ENCODE results near the gene ZCWPW1. TPM values are rescaled to one million over a fixed set of nuclear protein-coding genes. Genes with fewer than 3 reads are reported as not detected.
A peak's percentile ranks its signal among the peaks of the same experiment; 100 is the strongest.

ZCWPW1 gene
- total RNA-seq, 1 experiment from 2014 or later, result 1.1 TPM

DNA sequence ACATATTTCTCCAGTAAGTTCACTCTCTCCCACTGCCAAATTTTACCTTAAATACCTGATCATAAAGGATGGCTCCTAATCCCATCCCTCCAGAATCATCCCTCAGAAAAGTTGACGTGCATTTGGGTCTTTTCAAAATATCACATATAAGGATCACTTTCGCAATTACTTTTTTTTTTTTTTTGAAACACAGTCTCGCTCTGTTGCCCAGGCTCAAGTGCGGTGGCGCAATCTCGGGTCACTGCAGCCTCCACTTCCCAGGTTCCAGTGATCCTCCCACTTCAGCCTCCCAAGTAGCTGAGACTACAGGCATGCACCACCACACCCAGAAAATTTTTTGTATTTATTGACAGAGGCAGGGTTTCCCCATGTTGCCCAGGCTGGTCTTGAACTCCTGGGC is 17.4 kb downstream of the ZCWPW1 start:
- no peaks in the 10 kb centered on the region for H3K36me3 ChIP-seq
- H3K9me3 ChIP-seq (replicated peaks), result no peaks in the 10 kb centered on the region
- H3K4me3 ChIP-seq, result no peak overlapping the region
- H3K27ac ChIP-seq, result no peak overlapping the region
- H3K27me3 ChIP-seq, result no peaks in the 10 kb centered on the region; the same call in 1 of the 2 replicates
- no peak for DNase-seq
- H3K4me1 ChIP-seq, result no peaks in the 10 kb centered on the region

DNA sequence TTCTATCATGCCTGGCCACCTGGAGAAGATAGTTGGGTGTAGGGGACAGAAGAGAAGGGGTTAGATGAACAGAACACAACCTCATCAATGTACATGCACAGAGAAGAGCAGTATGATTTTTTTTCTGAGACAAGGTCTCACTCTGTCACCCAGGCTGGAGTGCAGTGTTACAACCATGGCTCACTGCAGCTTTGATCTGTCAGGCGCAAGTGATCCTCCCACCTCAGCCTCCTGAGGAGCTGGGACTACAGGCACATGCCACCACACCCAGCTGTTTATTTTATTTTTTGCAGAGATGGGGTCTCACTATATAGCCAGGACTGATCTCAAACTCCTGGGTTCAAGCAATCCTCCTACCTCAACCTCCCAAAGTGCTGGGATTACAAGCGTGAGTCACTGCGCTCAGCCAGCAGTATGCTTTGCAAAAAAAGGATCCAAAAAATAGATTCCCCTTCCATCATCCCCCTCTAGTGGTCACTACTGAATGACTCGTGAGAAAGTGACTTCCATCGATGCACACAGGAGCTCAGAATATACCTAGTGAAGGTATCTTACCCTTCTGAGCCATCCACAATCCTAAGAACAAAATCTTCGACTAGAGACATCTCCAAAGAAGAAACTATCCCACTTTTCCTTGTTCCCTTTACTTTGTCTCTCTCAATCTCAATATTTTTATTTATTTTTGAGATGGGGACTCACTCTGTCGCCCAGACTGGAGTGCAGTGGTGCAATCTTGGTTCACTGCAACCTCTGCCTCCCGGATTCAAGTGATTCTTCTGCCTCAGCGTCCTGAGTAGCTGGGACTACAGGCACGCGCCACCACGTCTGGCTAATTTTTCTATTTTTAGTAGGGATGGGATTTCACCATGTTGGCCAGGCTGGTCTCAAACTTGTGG is 21.0 kb downstream of the ZCWPW1 start:
- peaks cover 3% of the 10 kb centered on the region; the same call in 1 of the 2 replicates for H3K27me3 ChIP-seq
- no peaks in the 10 kb centered on the region for H3K9me3 ChIP-seq (replicated peaks)
- no peak overlapping the region for H3K27ac ChIP-seq
- DNase-seq, result peak; percentile 47 to 78
- H3K36me3 ChIP-seq, result no peaks in the 10 kb centered on the region
- H3K4me1 ChIP-seq, result no peaks in the 10 kb centered on the region
- no peak overlapping the region for H3K4me3 ChIP-seq

DNA sequence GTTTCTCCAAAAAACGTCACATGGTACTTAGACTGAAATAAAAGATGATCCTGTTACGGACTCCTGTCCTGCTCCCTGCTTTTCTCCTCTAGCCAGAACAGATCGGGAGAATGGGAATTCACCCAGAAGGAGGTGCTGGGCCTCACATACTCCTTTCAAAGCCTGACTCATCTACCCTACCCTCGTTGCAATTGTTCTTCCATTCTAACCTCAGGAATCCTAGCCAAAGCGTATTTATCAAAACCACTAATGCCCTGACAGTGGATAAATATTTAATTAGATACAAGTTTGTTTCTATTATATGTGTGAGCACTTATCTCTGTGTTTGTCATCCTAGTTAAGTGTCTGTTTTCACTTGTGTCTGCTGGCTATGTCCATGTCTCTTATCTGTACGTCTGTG is 21.7 kb downstream of the ZCWPW1 start:
- Histone ChIP-seq H3K9me3 (replicated peaks) (no peaks in the 10 kb centered on the region), H3K4me3 (no peak overlapping the region), H3K27me3 (peaks cover 3% of the 10 kb centered on the region; the same call in 1 of the 2 replicates), H3K4me1 (no peaks in the 10 kb centered on the region), H3K36me3 (no peaks in the 10 kb centered on the region), H3K27ac (no peak overlapping the region)
- no peak for DNase-seq

DNA sequence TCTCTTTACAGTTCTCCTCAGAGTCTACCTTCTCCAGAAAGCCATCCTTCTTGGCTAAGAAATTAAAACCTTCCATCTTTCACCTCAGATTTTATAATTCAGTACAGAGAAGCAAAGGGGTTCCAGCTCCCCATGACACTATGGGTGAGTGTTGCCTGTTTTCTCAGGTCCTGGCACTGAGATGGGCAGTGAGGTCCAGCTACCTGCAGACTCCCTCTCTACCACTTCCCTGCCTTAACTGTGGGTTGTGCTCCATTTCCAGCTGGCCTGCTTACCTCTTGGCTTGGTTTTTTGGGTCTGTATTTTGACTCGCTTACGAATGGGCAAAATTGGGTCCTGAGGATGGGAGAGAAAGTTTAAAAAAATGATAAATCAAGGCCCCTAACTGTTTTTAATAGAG is 26.3 kb downstream of the ZCWPW1 start:
- H3K36me3 ChIP-seq, result no peaks in the 10 kb centered on the region
- no peak overlapping the region for H3K4me3 ChIP-seq
- no peaks in the 10 kb centered on the region for H3K9me3 ChIP-seq (replicated peaks)
- no peak for DNase-seq
- no peak overlapping the region for H3K27ac ChIP-seq
- H3K27me3 ChIP-seq, result peaks cover 13% of the 10 kb centered on the region
- no peaks in the 10 kb centered on the region for H3K4me1 ChIP-seq

DNA sequence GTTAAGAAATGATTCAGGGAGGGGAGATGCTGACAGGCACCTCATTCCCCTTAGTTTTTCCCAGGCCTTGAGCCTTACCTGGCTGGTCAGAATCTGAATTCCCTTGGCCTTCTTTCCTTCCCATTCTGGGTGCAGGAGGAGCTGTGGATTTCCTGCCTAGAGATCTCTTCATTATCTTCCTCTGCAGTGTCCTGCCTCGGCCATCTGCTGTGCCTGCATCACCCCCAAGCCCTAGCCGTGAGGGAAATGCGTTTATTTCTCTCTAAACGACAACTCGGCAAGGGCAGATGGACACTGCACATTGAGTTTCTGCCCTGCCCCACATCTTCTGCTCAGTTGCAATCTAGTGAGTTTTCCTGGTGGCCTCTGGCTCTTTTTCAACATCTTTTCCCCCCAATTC is 26.7 kb downstream of the ZCWPW1 start:
- Histone ChIP-seq H3K27me3 (peaks cover 13% of the 10 kb centered on the region), H3K4me3 (no peak overlapping the region), H3K27ac (no peak overlapping the region), H3K36me3 (no peaks in the 10 kb centered on the region), H3K4me1 (no peaks in the 10 kb centered on the region), H3K9me3 (replicated peaks) (no peaks in the 10 kb centered on the region)
- DNase-seq, result no peak

DNA sequence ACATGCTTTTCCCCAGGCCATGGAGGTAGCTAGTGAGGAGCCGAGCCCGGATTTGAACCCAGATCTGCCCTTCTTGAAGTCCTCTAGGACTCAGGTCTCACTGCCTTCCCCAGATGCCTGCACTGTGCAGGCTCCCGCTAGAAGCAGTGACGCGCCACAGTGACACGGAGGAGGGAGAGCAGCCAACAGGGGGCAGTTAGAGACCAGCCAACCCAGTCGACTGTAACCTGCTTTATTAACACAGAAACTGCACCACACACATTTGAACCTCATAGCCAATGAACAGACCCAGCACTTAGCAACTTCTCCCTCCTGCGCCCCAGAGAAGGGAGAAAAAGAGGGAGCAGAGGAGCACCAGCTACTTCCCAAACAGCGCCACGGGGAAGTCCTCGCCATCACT is 27.8 kb downstream of the ZCWPW1 start:
- Histone ChIP-seq H3K4me1 (no peaks in the 10 kb centered on the region), H3K27ac (no peak overlapping the region), H3K9me3 (replicated peaks) (no peaks in the 10 kb centered on the region), H3K27me3 (peaks cover 17% of the 10 kb centered on the region), H3K4me3 (no peak overlapping the region), H3K36me3 (no peaks in the 10 kb centered on the region)
- peak; percentile 14 to 39 for DNase-seq

DNA sequence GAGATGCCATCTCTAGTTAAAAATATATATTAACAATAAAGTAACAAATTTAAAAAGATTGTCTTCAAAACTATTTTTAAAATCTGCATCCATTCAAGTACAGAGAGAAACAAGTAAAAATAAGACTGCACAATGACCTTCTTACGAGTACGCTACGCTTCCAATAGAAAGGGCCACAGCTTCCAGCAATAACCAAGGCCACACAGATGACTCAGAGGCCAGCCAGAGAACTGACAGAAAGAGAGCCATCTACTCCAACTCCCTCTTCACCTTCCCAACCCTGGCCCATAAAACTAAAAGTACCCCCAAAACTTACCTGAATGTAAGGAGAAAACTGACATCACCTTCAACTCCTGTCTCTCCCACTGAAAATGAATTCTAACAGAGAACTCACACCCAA is 28.5 kb downstream of the ZCWPW1 start:
- Histone ChIP-seq H3K9me3 (replicated peaks) (no peaks in the 10 kb centered on the region), H3K27ac (no peak overlapping the region), H3K36me3 (no peaks in the 10 kb centered on the region), H3K4me1 (no peaks in the 10 kb centered on the region), H3K27me3 (peaks cover 22% of the 10 kb centered on the region), H3K4me3 (no peak overlapping the region)
- no peak for DNase-seq

DNA sequence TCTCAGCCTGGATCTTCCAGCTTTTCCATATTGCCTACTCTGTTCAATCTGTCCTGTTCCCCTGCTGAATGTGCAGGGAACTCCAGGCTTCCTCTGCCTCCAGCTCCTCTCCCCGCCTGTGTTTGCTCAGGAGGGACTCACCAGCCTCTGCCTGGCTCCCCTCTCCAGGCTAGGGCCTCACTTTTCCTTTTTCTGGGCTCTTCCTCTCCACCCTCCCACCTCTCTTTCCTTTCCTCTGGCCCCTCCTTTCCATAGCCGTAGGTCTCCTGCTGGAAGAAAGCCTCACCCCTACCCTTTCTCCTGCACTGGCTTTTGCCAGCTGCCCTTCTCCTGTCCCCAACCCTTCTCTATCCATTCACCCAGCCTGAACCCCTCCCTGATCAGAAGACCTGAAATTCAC is 30.3 kb downstream of the ZCWPW1 start:
- Histone ChIP-seq H3K4me3 (no peak overlapping the region), H3K36me3 (no peaks in the 10 kb centered on the region), H3K27me3 (peaks cover 22% of the 10 kb centered on the region)

DNA sequence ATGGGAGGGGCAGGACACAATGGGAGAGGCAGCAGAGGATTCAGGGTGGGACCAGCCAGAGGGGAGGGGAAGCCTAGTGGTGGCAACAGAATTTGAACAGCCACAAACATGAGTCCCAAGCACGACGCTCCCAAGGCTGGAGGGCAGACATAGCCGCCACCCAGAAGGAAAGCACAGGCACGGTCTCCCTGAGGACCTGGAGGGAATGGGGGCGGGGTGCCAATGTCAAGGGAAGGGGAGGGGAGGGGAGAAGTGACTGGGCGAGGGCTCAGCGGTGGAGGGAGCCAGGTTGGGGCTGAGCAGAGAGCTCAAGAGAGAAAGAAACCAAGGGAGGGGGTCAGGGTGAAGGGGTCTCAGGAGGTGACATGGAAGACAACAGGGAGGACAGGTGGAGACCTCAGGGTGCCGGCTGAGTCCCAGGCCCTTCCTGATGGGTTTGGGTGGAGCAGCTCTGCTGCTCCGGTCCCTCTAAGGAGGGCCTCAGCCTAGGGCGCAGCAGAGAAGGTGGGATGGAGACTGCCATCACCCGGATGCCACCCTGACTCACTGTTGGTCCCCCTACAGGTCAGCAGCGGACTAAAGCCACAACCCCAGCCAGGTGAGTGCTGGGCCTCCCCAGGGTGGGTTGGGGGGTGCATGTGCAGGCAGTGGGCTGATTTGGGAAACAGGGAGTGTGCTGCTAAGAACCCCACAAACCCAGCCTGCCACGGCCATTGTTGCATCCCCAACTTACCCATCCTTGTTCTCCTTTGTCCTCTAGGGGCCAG is 31.0 kb downstream of the ZCWPW1 start:
- DNase-seq, result no peak
- H3K27ac ChIP-seq, result no peak overlapping the region
- H3K36me3 ChIP-seq, result no peaks in the 10 kb centered on the region
- no peaks in the 10 kb centered on the region; the same call in 1 of the 2 replicates for H3K9me3 ChIP-seq (replicated peaks)
- no peak overlapping the region for H3K4me3 ChIP-seq
- peaks cover 22% of the 10 kb centered on the region for H3K27me3 ChIP-seq
- H3K4me1 ChIP-seq, result no peaks in the 10 kb centered on the region

More for the DNA sequence above, 30.3 kb downstream of the ZCWPW1 start:
- Histone ChIP-seq H3K9me3 (replicated peaks) (no peaks in the 10 kb centered on the region), H3K4me1 (no peaks in the 10 kb centered on the region), H3K27ac (no peak overlapping the region)
- no peak for DNase-seq

DNA sequence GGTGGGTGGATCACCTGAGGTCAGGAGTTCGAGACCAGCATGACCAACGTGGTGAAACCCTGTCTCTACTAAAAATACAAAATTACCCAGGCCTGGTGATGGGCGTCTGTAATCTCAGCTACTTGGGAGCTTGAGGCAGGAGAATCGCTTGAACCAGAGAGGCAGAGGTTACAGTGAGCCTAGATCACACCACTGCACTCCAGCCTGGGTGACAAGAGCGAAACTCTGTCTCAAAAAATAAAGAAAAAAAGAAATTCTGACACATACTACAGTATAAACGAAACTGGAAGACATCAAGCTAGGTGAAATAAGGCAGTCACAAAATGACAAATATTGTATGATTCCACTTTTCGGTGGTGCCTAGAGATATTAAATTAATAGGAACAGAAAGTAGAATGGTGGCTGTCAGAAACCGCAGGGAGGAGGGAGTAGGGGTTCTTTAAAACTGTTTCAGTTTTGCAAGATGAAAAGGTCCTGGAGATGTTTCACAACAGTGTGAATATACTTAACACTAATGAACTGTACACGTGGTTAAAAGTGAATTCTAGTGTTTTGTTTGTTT is 32.0 kb downstream of the ZCWPW1 start:
- Histone ChIP-seq H3K4me3 (no peak overlapping the region), H3K27me3 (peaks cover 29% of the 10 kb centered on the region), H3K4me1 (no peaks in the 10 kb centered on the region), H3K36me3 (no peaks in the 10 kb centered on the region), H3K9me3 (replicated peaks) (no peaks in the 10 kb centered on the region; the same call in 1 of the 2 replicates), H3K27ac (no peak overlapping the region)
- DNase-seq, result no peak

DNA sequence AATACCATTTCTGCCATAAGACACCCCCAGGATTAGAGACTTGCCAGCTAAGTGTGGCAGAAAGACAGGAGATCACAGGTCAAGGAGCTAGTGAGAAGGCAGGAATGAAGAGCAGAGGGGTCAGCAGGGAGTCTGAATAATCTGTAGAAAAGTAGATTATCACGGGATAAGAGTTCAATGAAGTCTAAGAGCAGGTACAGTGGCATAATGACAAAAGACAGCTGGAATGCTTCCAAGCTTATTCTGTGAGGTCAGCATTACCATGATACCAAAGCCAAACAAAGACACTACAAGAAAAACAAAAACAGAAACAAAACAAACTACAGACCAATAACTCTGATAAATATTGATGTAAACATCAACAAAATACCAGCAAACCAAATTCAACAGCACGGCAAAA is 34.4 kb downstream of the ZCWPW1 start:
- no peaks in the 10 kb centered on the region for H3K36me3 ChIP-seq
- H3K27ac ChIP-seq, result no peak overlapping the region
- H3K9me3 ChIP-seq (replicated peaks), result no peaks in the 10 kb centered on the region; the same call in 1 of the 2 replicates
- DNase-seq, result no peak
- no peak overlapping the region for H3K4me3 ChIP-seq
- no peaks in the 10 kb centered on the region for H3K4me1 ChIP-seq
- H3K27me3 ChIP-seq, result peaks cover 45% of the 10 kb centered on the region

DNA sequence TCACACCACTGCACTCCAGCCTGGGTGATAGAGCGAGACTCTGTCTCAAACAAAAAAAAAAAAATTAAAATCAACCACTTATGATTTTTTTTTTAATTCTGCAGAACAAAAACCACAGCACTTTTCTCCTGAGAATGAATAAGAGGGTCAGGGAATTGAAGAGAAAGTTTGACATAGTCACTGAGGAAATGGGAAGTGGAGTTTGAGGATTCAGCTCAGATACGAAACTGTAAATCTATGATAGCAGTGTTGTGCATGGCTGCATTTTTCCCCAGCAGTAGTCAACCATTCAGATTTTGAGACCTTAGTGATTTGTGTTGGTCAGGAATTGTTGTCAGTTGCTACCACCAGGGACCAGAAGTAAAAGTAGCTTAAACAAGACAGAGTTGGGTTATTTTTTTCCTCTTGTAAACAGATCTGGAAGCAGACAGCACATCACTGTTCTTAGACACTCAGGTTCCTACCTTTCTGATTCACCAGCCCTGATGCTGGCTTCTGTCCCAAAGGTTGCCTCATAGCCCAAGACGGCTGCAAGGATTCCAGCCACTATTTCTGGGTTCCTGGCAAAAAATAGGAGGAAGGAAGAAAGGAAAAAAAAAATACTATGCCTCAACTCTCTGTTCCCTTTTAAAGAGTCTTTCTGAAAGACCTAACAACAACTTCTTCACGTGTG is 35.1 kb downstream of the ZCWPW1 start:
- no peak for DNase-seq
- Histone ChIP-seq H3K27ac (no peak overlapping the region), H3K27me3 (peaks cover 43% of the 10 kb centered on the region), H3K4me3 (no peak overlapping the region), H3K4me1 (no peaks in the 10 kb centered on the region), H3K36me3 (no peaks in the 10 kb centered on the region), H3K9me3 (replicated peaks) (no peaks in the 10 kb centered on the region; the same call in 1 of the 2 replicates)

DNA sequence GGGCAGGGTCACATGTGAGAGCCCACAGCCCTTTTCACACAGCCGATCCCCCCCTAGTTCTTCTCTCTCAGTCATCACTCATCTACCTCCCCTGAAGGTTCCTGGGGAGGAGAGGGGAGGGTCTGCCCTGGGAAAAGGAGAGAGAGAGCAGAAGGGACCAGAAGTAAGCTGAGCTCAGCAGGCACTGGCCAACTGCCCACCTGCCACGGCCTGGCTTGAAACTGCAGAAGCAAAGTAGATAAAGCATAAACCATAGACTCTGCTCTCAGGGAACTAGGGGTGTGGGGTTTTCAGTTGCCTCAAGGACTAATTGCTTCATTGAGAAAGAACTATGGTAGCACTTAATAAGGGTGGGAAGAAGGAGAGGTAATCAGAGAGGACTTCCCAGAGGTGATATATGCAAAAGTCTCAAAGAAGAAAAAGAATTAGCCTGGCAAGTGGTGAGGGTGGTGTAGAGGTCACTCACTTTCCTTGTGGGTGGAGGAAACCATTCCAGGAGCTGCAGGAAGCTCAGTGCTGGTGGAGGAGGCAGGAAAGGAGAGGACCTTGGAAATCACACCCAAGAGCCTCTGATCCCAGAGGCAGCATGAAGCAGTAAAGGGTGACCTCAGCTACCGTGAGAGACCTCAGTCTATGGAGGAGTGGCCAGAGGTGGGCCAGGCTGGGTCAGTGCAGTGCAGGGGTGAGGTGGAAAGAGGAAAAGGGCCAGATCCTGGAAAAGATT is 38.1 kb downstream of the ZCWPW1 start:
- H3K4me1 ChIP-seq, result no peaks in the 10 kb centered on the region; the same call in 1 of the 2 replicates
- H3K27ac ChIP-seq, result no peak overlapping the region
- DNase-seq, result no peak
- H3K4me3 ChIP-seq, result no peak overlapping the region
- no peaks in the 10 kb centered on the region for H3K36me3 ChIP-seq
- peaks cover 35% of the 10 kb centered on the region for H3K27me3 ChIP-seq
- no peaks in the 10 kb centered on the region; the same call in 1 of the 2 replicates for H3K9me3 ChIP-seq (replicated peaks)

All from SJCRH30 (cell line).